Measurements from ENCODE around the gene WDPCP.
"Not testable (repeated sequence)": the region's sequence is repeated elsewhere in the genome, so short reads cannot be mapped to it uniquely, and the experiment has no call there.

Gene WDPCP

GRCh38 chr2:63613391-63613901, 25.2 kb upstream of the WDPCP start:
- Histone ChIP-seq H3K27me3 (ENCODE audit: control insufficient read depth, insufficient read depth, low read length) (no peaks in the 10 kb centered on the region), H3K36me3 (ENCODE audit: insufficient read depth, low read length) (no peaks in the 10 kb centered on the region), H3K4me2 (ENCODE audit: low read length) (no peak overlapping the region), H3K9me3 (replicated peaks; ENCODE audit: low read length) (no peaks in the 10 kb centered on the region), H3K4me3 (ENCODE audit: low read length) (no peak overlapping the region), H3K9ac (ENCODE audit: low read depth, low read length) (no peak overlapping the region), H3K4me1 (ENCODE audit: control insufficient read depth, insufficient read depth, low read length) (peaks cover 14% of the 10 kb centered on the region)

DNA sequence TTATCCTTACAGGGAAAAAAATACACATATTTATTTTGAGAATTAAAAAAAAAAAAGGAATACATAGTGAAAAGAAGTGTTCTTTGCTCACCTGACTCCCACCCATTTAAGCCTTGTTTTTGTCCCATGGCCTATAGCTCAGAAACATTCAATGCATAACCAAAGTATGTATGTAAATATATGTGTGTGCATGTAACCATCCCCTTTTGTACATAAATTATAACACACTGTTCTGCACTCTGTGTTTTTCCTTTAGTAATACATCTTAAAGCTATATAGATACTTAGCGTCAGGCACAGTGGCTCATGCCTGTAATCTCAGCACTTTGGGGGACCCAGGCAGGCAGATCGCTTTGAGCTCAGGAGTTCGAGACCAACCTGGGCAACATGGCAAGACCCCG, 22.2 kb upstream of the WDPCP start:
- H3K4me3 ChIP-seq (ENCODE audit: low read length), result no peak overlapping the region
- H3K4me1 ChIP-seq (ENCODE audit: control insufficient read depth, insufficient read depth, low read length), result peaks cover 14% of the 10 kb centered on the region
- no peaks in the 10 kb centered on the region for H3K9me3 ChIP-seq (replicated peaks; ENCODE audit: low read length)
- H3K9ac ChIP-seq (ENCODE audit: low read depth, low read length), result no peak overlapping the region
- H3K4me2 ChIP-seq (ENCODE audit: low read length), result no peak overlapping the region
- H3K36me3 ChIP-seq (ENCODE audit: insufficient read depth, low read length), result peaks cover 15% of the 10 kb centered on the region
- no peaks in the 10 kb centered on the region for H3K27me3 ChIP-seq (ENCODE audit: control insufficient read depth, insufficient read depth, low read length)

DNA sequence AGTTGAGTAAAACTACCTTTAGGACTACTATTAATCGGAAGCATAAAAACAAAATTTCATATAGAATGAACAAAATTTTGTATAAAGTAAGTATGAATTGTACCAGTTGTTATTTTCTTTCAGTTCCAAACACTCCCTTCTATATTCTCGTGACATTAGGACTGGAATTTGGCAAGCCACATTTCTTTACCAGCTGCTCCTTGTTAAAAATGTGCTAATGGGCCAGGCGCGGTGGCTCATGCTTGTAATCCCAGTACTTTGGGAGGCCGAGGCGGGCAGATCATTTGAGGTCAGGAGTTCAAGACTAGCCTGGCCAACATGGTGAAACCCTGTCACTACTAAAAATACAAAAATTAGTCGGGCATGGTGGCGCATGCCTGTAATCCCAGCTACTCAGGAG, 20.6 kb upstream of the WDPCP start:
- H3K9me3 ChIP-seq (replicated peaks; ENCODE audit: low read length); H3K4me3 ChIP-seq (ENCODE audit: low read length); H3K4me1 ChIP-seq (ENCODE audit: control insufficient read depth, insufficient read depth, low read length); H3K27me3 ChIP-seq (ENCODE audit: control insufficient read depth, insufficient read depth, low read length); H3K9ac ChIP-seq (ENCODE audit: low read depth, low read length); H3K4me2 ChIP-seq (ENCODE audit: low read length): not testable (repeated sequence)
- H3K36me3 ChIP-seq (ENCODE audit: insufficient read depth, low read length), result peaks cover 30% of the 10 kb centered on the region

GRCh38 chr2:63604666-63605065, 16.4 kb upstream of the WDPCP start:
- Histone ChIP-seq H3K4me1 (ENCODE audit: control insufficient read depth, insufficient read depth, low read length) (no peaks in the 10 kb centered on the region), H3K4me2 (ENCODE audit: low read length) (no peak overlapping the region), H3K9ac (ENCODE audit: low read depth, low read length) (no peak overlapping the region), H3K4me3 (ENCODE audit: low read length) (no peak overlapping the region), H3K9me3 (replicated peaks; ENCODE audit: low read length) (no peaks in the 10 kb centered on the region), H3K36me3 (ENCODE audit: insufficient read depth, low read length) (peaks cover 58% of the 10 kb centered on the region), H3K27me3 (ENCODE audit: control insufficient read depth, insufficient read depth, low read length) (no peaks in the 10 kb centered on the region)

GRCh38 chr2:63600881-63601460, 12.7 kb upstream of the WDPCP start:
- Histone ChIP-seq H3K9ac (ENCODE audit: low read depth, low read length) (no peak overlapping the region), H3K27me3 (ENCODE audit: control insufficient read depth, insufficient read depth, low read length) (no peaks in the 10 kb centered on the region), H3K4me1 (ENCODE audit: control insufficient read depth, insufficient read depth, low read length) (no peaks in the 10 kb centered on the region), H3K9me3 (replicated peaks; ENCODE audit: low read length) (no peaks in the 10 kb centered on the region), H3K36me3 (ENCODE audit: insufficient read depth, low read length) (peaks cover 48% of the 10 kb centered on the region), H3K4me2 (ENCODE audit: low read length) (no peak overlapping the region), H3K4me3 (ENCODE audit: low read length) (no peak overlapping the region)

DNA sequence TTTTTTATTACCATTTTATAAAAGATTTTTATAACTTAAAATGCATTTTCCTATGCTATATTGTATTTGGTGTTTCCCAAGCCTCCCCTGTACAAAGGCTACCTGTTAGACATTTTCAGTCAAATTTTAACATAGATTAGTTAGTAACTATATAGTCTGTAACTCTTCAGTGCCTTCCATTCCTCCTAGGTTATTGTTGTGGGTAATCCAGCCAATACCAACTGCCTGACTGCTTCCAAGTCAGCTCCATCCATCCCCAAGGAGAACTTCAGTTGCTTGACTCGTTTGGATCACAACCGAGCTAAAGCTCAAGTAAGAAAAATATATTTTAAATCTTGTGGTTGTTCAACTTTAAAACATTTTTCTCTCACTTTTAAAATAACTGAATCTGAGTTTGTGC, 10.7 kb upstream of the WDPCP start:
- no peaks in the 10 kb centered on the region for H3K9me3 ChIP-seq (replicated peaks; ENCODE audit: low read length)
- no peak overlapping the region for H3K4me3 ChIP-seq (ENCODE audit: low read length)
- peaks cover 46% of the 10 kb centered on the region for H3K36me3 ChIP-seq (ENCODE audit: insufficient read depth, low read length)
- H3K4me1 ChIP-seq (ENCODE audit: control insufficient read depth, insufficient read depth, low read length), result no peaks in the 10 kb centered on the region
- no peak overlapping the region for H3K4me2 ChIP-seq (ENCODE audit: low read length)
- H3K27me3 ChIP-seq (ENCODE audit: control insufficient read depth, insufficient read depth, low read length), result no peaks in the 10 kb centered on the region
- H3K9ac ChIP-seq (ENCODE audit: low read depth, low read length), result no peak overlapping the region

- H3K4me3 ChIP-seq (ENCODE audit: low read length), result no peak overlapping the region
- H3K27me3 ChIP-seq (ENCODE audit: control insufficient read depth, insufficient read depth, low read length), result no peaks in the 10 kb centered on the region
- H3K36me3 ChIP-seq (ENCODE audit: insufficient read depth, low read length), result peaks cover 38% of the 10 kb centered on the region
- H3K4me2 ChIP-seq (ENCODE audit: low read length), result no peak overlapping the region
- H3K4me1 ChIP-seq (ENCODE audit: control insufficient read depth, insufficient read depth, low read length), result no peaks in the 10 kb centered on the region
- H3K9ac ChIP-seq (ENCODE audit: low read depth, low read length), result no peak overlapping the region
- H3K9me3 ChIP-seq (replicated peaks; ENCODE audit: low read length), result no peaks in the 10 kb centered on the region
Measured at GRCh38 chr2:63596401-63596883, 8.2 kb upstream of the WDPCP start.

DNA sequence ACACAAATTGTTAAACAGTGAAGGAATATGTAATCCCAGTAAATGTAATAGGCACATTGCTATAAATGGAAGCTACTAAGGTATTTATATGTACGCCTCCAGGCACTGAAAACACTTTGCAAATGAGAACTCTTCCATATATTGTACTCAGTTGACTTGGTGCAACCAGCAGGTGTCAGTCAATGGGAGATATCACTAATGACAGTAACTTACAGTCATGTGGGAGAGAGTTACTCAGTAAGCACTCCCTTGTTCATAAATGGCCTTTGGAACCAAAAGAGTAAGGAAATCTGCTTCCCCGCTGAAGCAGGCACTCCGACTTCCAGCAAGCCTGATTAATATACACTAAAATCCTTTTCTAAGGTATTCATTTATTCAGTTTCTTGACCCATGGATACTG, 6.4 kb upstream of the WDPCP start:
- no peaks in the 10 kb centered on the region for H3K9me3 ChIP-seq (replicated peaks; ENCODE audit: low read length)
- no peak overlapping the region for H3K4me2 ChIP-seq (ENCODE audit: low read length)
- H3K27me3 ChIP-seq (ENCODE audit: control insufficient read depth, insufficient read depth, low read length), result no peaks in the 10 kb centered on the region
- no peak overlapping the region for H3K9ac ChIP-seq (ENCODE audit: low read depth, low read length)
- H3K36me3 ChIP-seq (ENCODE audit: insufficient read depth, low read length), result peaks cover 20% of the 10 kb centered on the region
- peaks cover 10% of the 10 kb centered on the region for H3K4me1 ChIP-seq (ENCODE audit: control insufficient read depth, insufficient read depth, low read length)
- H3K4me3 ChIP-seq (ENCODE audit: low read length), result no peak overlapping the region

- Histone ChIP-seq H3K36me3 (ENCODE audit: insufficient read depth, low read length) (peaks cover 20% of the 10 kb centered on the region), H3K9ac (ENCODE audit: low read depth, low read length) (no peak overlapping the region), H3K4me3 (ENCODE audit: low read length) (no peak overlapping the region), H3K27me3 (ENCODE audit: control insufficient read depth, insufficient read depth, low read length) (no peaks in the 10 kb centered on the region), H3K4me2 (ENCODE audit: low read length) (no peak overlapping the region), H3K4me1 (ENCODE audit: control insufficient read depth, insufficient read depth, low read length) (peaks cover 18% of the 10 kb centered on the region), H3K9me3 (replicated peaks; ENCODE audit: low read length) (no peaks in the 10 kb centered on the region)
Measured at GRCh38 chr2:63591566-63592175, 3.4 kb upstream of the WDPCP start.

DNA sequence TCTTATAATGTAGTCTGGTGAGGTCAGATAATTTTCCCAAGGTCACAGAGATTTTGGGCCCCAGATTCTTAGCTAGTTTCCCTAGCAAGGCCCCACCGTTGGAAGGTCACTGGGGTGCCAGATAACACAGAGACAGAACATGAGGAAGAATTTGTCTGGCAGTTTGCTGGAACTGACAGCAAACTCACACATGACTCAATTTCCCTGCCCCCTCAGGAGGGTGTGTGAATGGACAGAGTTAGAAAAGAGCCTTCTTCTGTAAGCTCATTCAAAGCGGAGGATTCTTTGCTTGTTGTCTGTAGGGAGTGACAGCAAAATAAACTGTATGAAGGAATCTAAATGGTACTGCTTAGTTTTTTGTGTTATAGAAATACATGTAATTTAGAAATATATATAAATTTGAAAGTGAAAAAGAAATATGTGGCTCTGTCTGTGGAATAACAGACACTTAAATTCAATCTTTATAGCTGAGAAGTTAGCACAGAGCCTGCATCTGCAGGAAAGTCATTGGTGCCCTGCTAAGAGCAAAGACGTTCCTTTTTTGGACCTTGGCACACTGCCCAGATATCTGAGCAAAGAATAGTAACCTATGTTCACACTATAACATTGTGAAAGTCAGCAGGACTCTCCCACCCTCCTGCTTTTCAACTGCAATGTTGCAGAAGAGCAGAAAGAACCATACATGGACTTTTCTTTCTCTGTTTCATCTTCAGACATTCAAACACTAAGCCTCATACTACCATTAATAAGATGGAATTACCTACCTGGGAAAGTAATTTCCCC, 2.5 kb upstream of the WDPCP start:
- H3K27me3 ChIP-seq (ENCODE audit: control insufficient read depth, insufficient read depth, low read length), result no peaks in the 10 kb centered on the region
- H3K4me3 ChIP-seq (ENCODE audit: low read length), result no peak overlapping the region
- H3K9ac ChIP-seq (ENCODE audit: low read depth, low read length), result no peak overlapping the region
- H3K36me3 ChIP-seq (ENCODE audit: insufficient read depth, low read length), result peaks cover 18% of the 10 kb centered on the region
- H3K4me1 ChIP-seq (ENCODE audit: control insufficient read depth, insufficient read depth, low read length), result peaks cover 18% of the 10 kb centered on the region
- H3K9me3 ChIP-seq (replicated peaks; ENCODE audit: low read length), result no peaks in the 10 kb centered on the region
- H3K4me2 ChIP-seq (ENCODE audit: low read length), result no peak overlapping the region

DNA sequence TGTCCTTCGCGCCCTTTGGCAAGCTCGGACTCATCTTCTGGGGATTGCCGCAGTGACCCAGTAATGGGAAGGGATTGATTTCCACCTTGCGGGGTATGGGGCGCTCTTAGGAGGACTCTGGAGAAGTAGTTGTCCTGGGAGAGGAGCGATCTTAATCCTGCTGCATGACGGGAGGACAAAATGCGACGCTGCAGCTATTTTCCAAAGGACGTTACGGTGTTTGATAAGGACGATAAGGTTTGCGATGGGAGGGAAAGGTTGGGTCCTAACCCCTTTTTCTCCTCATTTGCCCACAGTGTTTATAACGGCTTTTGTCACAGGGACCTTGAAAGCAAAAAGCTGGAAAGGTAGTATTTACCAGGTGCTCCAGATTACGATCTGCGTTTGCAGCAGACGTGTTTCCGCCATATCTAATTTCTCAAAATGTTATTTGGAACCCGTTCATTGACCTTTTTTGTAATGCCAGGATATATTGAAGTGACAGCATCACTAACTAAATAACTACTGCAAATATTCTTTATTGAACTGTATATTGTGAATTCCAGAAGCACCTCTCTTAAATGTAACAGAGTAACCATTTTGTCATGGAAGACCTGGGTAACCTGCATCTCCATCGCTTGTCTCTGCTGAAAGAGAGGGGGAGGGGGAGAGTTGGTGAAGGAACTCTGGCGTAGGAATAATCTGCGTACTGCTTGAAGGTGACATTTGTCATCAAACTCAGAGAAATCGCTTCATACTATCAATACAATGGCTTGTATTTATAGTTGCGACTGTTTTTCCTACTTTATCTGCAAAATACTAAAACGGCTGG, 1.1 kb upstream of the WDPCP start:
- Histone ChIP-seq H3K4me3 (ENCODE audit: low read length) (peak overlapping the region; percentile 87), H3K4me1 (ENCODE audit: control insufficient read depth, insufficient read depth, low read length) (peaks cover 18% of the 10 kb centered on the region), H3K27me3 (ENCODE audit: control insufficient read depth, insufficient read depth, low read length) (no peaks in the 10 kb centered on the region), H3K9ac (ENCODE audit: low read depth, low read length) (peak overlapping the region; percentile 84), H3K4me2 (ENCODE audit: low read length) (peak overlapping the region; percentile 87), H3K36me3 (ENCODE audit: insufficient read depth, low read length) (peaks cover 6% of the 10 kb centered on the region), H3K9me3 (replicated peaks; ENCODE audit: low read length) (no peaks in the 10 kb centered on the region)
